ENCODE data around the gene LSG1. TPM values are rescaled to one million over a fixed set of nuclear protein-coding genes. Genes with fewer than 3 reads are reported as not detected.

LSG1 gene
- total and polyA plus RNA-seq, 9 of the 15 experiments (the other 6 are each of a cell fraction or from before 2014, with no cell fraction given) = 14.9 to 73.7 (median 46.7) TPM

GRCh38 chr3:194664857-194665256 is 7.1 kb downstream of the LSG1 start (continued):
- TF ChIP-seq ZNF589 (CRISPR knock-in tag; IDR thresholded peaks at IDR 0.05; ENCODE audit: low read depth) = no peak
- TF ChIP-seq CREBBP (IDR thresholded peaks at IDR 0.05; ENCODE audit: low read depth, low read length) = no peak
- no peak for TF ChIP-seq ZNF764 (CRISPR knock-in tag; IDR thresholded peaks at IDR 0.05; ENCODE audit: low read depth)
- no peak for TF ChIP-seq ETS2 (tag; IDR thresholded peaks at IDR 0.05; ENCODE audit: borderline replicate concordance, poor library complexity, severe bottlenecking)
- no peak for TF ChIP-seq ZNF584 (CRISPR knock-in tag; IDR thresholded peaks at IDR 0.05; ENCODE audit: low read depth)

GRCh38 chr3:194661946-194662345 is 10.0 kb downstream of the LSG1 start:
- Histone ChIP-seq H3K4me1 (replicated peaks in 1 of 2; ENCODE audit: control insufficient read depth in 2 of 2, insufficient read depth in 2 of 2, low read length in 2 of 2) (no peaks in the 10 kb centered on the region), H3K9me1 (ENCODE audit: control insufficient read depth, insufficient read depth, low read length) (no peaks in the 10 kb centered on the region), H2AFZ (ENCODE audit: low read depth, low read length) (no peak overlapping the region), H3K4me3 (no peak overlapping the region), H3K36me3 (ENCODE audit: control insufficient read depth, insufficient read depth, low read length) (peaks cover 78% of the 10 kb centered on the region), H3K9me3 (replicated peaks; ENCODE audit: control insufficient read depth, insufficient read depth, low read depth, low read length) (no peaks in the 10 kb centered on the region), H4K20me1 (replicated peaks; ENCODE audit: control insufficient read depth, insufficient read depth, low read length) (no peaks in the 10 kb centered on the region; the same call in 1 of the 2 replicates), H3K27ac (ENCODE audit: extremely low read depth, low read depth, low read length) (no peak overlapping the region), H3K9ac (ENCODE audit: insufficient read depth in 1 of 2, low read depth in 2 of 2, low read length in 2 of 2) (no peak overlapping the region), H3K79me2 (ENCODE audit: control insufficient read depth, insufficient read depth, low read length) (no peaks in the 10 kb centered on the region), H3K27me3 (ENCODE audit: control insufficient read depth in 2 of 2, insufficient read depth in 2 of 2, low read length in 2 of 2) (no peaks in the 10 kb centered on the region), H3K4me2 (ENCODE audit: insufficient read depth, low read length) (no peak overlapping the region)
- in situ Hi-C loops (cut with MboI) = no loop called here
- CTCF ChIA-PET (ENCODE audit: low intra/inter-chr PET ratio) = no interaction called here
- DNase-seq (ENCODE audit: extremely low read depth in 1 of 4, low spot score in 3 of 4) (no peak), ATAC-seq (no peak), FAIRE-seq (no peak)
- TF ChIP-seq SRSF3 (IDR thresholded peaks at IDR 0.05; ENCODE audit: insufficient read depth, low read length) (no peak), DMBX1 (CRISPR knock-in tag; IDR thresholded peaks at IDR 0.05; ENCODE audit: borderline replicate concordance) (no peak), JUND (IDR thresholded peaks at IDR 0.05; ENCODE audit: borderline replicate concordance, low read depth, low read length) (no peak), JUND (tag; IDR thresholded peaks at IDR 0.05; ENCODE audit: borderline replicate concordance, low read depth, low read length) (no peak), FOXK1 (CRISPR knock-in tag; IDR thresholded peaks at IDR 0.05; ENCODE audit: borderline replicate concordance) (no peak), ZFPM2 (CRISPR knock-in tag; IDR thresholded peaks at IDR 0.05) (no peak), RBM14 (IDR thresholded peaks at IDR 0.05; ENCODE audit: borderline replicate concordance, insufficient read depth, low read depth, low read length) (no peak), WHSC1 (IDR thresholded peaks at IDR 0.05; ENCODE audit: low read length) (no peak), U2AF2 (optimal IDR thresholded peaks at IDR 0.05; ENCODE audit: low read depth, low read length) (no peak), MLLT1 (IDR thresholded peaks at IDR 0.05) (no peak), SIN3A (IDR thresholded peaks at IDR 0.05; ENCODE audit: borderline replicate concordance in 2 of 2, control insufficient read depth in 1 of 2, low read depth in 2 of 2, low read length in 2 of 2) (no peak), BRD4 (IDR thresholded peaks at IDR 0.05) (no peak), ZNF121 (CRISPR knock-in tag; conservative IDR thresholded peaks at IDR 0.05) (no peak)
- BruUV-seq (replicated peaks) = no TSS peak
- 73% methylated on average over 6 of the region's 6 CpGs for WGBS (ENCODE audit: insufficient coverage, low coverage, missing lambda C conversion rate)
- POLR2A ChIA-PET = interaction anchor here (0.7 to 1.5 kb wide), 3 partner anchors 10 to 790 kb away, joined by 3 to 6 read pairs (median 3); partner anchors contain the start of gene LSG1
- intact Hi-C loops (cut with micrococcal nuclease) = no loop called here

Measured in K562 (cell line).